Ureter (tissue), 1 donor: ENCODE data around the gene SORL1-AS1.
"Not testable (repeated sequence)": the region's sequence is repeated elsewhere in the genome, so short reads cannot be mapped to it uniquely, and the experiment has no call there.

Experiments
- DNase-seq: peaks from one replicate; pipeline ENCODE4 v3.0.0-alpha.2; 2020; ENCODE audit warnings: low spot score
- donor health status: DM: yes; HTN: yes; CAD: no.

The SORL1-AS1 gene

GRCh38 chr11:121452609-121453150 lies at the start of gene SORL1-AS1:
TSS of gene SORL1-AS1 (minus strand) at chr11:121452967.
- DNase-seq, result no peak

DNA sequence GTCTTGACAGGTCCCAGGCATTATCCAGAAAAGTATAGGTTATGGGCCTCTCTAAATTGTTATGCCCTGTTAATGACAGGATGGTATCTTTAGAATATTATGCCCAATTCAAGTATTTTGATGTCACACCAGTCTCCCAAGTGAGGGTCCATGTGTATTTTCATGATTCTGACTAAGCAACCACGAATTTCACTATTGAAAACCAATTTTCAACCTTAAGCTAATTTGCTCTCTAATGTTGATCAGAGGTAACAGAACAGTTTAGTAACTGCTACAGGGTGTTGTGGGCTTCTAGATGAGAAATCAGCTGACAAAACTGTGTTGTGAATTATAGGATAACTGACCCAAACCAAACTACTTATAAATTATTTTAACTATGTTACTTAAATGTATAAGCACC lies 48.0 kb upstream of the SORL1-AS1 start:
- DNase-seq, result no peak

- DNase-seq, result no peak
Observed at GRCh38 chr11:121500275-121500674, 47.5 kb upstream of the SORL1-AS1 start.

- no peak for DNase-seq
Observed at GRCh38 chr11:121499405-121499804, 46.6 kb upstream of the SORL1-AS1 start.

- no peak for DNase-seq
Observed at GRCh38 chr11:121497176-121497998, 44.6 kb upstream of the SORL1-AS1 start.

GRCh38 chr11:121494355-121495099 lies 41.8 kb upstream of the SORL1-AS1 start:
- no peak for DNase-seq

- no peak for DNase-seq
Observed at GRCh38 chr11:121489823-121490222, 37.1 kb upstream of the SORL1-AS1 start.

- no peak for DNase-seq
Observed at GRCh38 chr11:121488641-121489040, 35.9 kb upstream of the SORL1-AS1 start.

GRCh38 chr11:121488170-121488569 lies 35.4 kb upstream of the SORL1-AS1 start:
- DNase-seq, result no peak

- no peak for DNase-seq
Observed at GRCh38 chr11:121487191-121487590, 34.4 kb upstream of the SORL1-AS1 start.

GRCh38 chr11:121486054-121486453 lies 33.3 kb upstream of the SORL1-AS1 start:
- peak; percentile 5 for DNase-seq

DNA sequence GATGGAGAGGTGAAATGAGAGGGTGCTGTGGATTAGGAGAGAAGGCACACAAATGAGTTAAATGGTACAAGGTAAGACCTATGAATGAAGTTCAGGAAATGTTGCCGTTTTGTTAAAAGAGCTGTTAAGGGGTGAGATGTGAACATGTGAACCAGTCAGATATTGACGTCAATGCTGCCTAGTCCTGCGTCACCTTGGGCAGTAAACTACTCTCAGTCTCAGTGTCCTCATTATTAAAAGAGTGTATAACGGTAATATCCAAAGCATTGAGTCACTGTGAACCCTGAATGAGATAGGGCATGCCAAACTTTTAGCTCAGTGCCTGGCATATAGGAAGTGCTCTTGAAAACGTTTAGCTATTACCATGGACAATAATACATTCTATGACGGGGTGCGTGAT lies 32.4 kb upstream of the SORL1-AS1 start:
- peak; percentile 10 for DNase-seq

- DNase-seq, result no peak
Observed at GRCh38 chr11:121483805-121484480, 31.2 kb upstream of the SORL1-AS1 start.

GRCh38 chr11:121482231-121483129 lies 29.7 kb upstream of the SORL1-AS1 start:
- DNase-seq, result peak; percentile 40

DNA sequence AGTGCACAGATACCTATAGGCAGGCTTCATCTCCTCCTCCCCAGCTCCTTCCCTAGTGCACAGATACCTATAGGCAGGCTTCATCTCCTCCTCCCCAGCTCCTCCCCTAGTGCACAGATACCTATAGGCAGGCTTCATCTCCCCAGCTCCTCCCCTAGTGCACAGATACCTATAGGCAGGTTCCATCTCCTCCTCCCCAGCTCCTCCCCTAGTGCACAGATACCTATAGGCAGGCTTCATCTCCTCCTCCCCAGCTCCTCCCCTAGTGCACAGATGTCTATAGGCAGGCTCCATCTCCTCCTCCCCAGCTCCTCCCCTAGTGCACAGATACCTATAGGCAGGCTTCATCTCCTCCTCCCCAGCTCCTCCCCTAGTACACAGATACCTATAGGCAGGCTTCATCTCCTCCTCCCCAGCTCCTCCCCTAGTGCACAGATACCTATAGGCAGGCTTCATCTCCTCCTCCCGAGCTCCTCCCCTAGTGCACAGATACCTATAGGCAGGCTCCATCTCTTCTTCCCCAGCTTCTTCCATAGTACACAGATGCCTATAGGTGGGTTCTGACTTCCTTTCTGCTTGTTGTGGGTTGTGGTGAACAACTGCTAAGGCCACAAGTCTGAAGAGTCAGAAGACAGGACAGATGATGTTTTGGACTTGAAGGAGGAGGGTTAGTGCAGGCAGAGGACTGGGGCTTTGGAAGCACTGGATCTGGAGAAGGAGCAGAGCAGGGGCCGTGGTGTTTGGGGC lies 28.9 kb upstream of the SORL1-AS1 start:
- not testable (repeated sequence) for DNase-seq

DNA sequence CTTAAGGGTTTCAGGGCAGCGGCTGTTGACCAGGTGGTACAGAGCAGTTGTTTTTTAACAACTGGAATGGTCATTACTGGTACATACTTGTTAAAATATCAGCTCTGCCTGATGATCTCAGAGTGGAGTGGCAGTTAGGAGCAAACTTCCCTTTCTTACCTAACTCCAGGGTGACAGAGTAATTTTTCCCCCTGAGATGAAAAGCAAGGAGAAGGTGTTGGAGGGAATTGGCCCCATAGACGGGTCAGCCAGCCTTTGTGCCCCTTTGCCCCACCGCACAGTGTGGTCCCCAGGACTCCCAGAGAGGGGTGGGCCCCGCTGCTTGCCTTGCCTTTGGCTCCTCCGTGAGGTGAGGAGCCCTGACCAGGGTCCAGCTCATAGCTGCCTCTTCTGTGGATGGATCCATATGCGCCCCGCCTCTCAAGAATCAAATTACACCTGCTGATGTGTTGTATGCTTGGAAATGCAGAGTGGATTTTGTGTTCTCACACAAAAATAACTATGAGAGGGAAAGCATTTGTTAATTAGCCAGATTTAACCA lies 27.0 kb upstream of the SORL1-AS1 start:
- no peak for DNase-seq

GRCh38 chr11:121478895-121479697 lies 26.3 kb upstream of the SORL1-AS1 start:
- no peak for DNase-seq

- peak; percentile 67 for DNase-seq
Observed at GRCh38 chr11:121478226-121478894, 25.6 kb upstream of the SORL1-AS1 start.
